D721Med (cell line): ENCODE measurements around the gene MGAT3.

Source experiments
- DNase-seq: peaks from one replicate; pipeline ENCODE4 v3.0.0; 2011; ENCODE audit warnings: low spot score; ENCODE audit not compliant: insufficient read length
- FAIRE-seq: peaks from 2 replicates; lab custom pipeline; 2011; peaks lifted over from hg19 to GRCh38; lab: Jason Lieb, UNC
- CTCF ChIP-seq: IDR thresholded peaks from 2 replicates; pipeline ENCODE4 v1.5.1; 2012; ENCODE audit warnings: mild to moderate bottlenecking, control low read depth; ENCODE audit not compliant: insufficient read depth; ENCODE audit errors: missing control alignments

Gene MGAT3

GRCh38 chr22:39433476-39434242 lies 23.2 kb upstream of the MGAT3 start:
- FAIRE-seq (no peak), DNase-seq (no peak)
- TF ChIP-seq CTCF = no peak

GRCh38 chr22:39434243-39434653 lies 22.6 kb upstream of the MGAT3 start:
- no peak for DNase-seq
- no peak for TF ChIP-seq CTCF
- no peak for FAIRE-seq

GRCh38 chr22:39434721-39435120 lies 22.1 kb upstream of the MGAT3 start:
- FAIRE-seq = no peak
- DNase-seq = no peak
- TF ChIP-seq CTCF = no peak

GRCh38 chr22:39435616-39436015 lies 21.2 kb upstream of the MGAT3 start:
- no peak for FAIRE-seq
- no peak for DNase-seq
- TF ChIP-seq CTCF = no peak

- DNase-seq (no peak), FAIRE-seq (no peak)
- no peak for TF ChIP-seq CTCF
Measured at GRCh38 chr22:39437791-39438704, 18.8 kb upstream of the MGAT3 start.

GRCh38 chr22:39439170-39439569 lies 17.6 kb upstream of the MGAT3 start:
- TF ChIP-seq CTCF = no peak
- no peak for DNase-seq
- no peak for FAIRE-seq
